ENCODE measurements around the gene METTL5.
"Not testable (repeated sequence)": the region's sequence is repeated elsewhere in the genome, so short reads cannot be mapped to it uniquely, and the experiment has no call there.

Gene METTL5

GRCh38 chr2:169824373-169825333, at the start of gene METTL5:
Gene METTL5 (minus strand): TSS chr2:169824905. CDS start chr2:169824597, 308 bp downstream.
- no peak for DNase-seq

GRCh38 chr2:169871994-169872393, 47.3 kb upstream of the METTL5 start:
- DNase-seq = no peak

- DNase-seq = not testable (repeated sequence)
Observed at GRCh38 chr2:169871369-169871768, 46.7 kb upstream of the METTL5 start.

GRCh38 chr2:169868951-169869350, 44.2 kb upstream of the METTL5 start:
- no peak for DNase-seq

- no peak for DNase-seq
Observed at GRCh38 chr2:169867579-169867978, 42.9 kb upstream of the METTL5 start.

- DNase-seq = not testable (repeated sequence)
Observed at GRCh38 chr2:169866230-169866629, 41.5 kb upstream of the METTL5 start.

- no peak for DNase-seq
Observed at GRCh38 chr2:169865492-169865891, 40.8 kb upstream of the METTL5 start.

GRCh38 chr2:169862816-169863215, 38.1 kb upstream of the METTL5 start:
- no peak for DNase-seq

- no peak for DNase-seq
Observed at GRCh38 chr2:169860149-169860548, 35.4 kb upstream of the METTL5 start.

- DNase-seq = no peak
Observed at GRCh38 chr2:169859423-169859822, 34.7 kb upstream of the METTL5 start.

- DNase-seq = not testable (repeated sequence)
Observed at GRCh38 chr2:169855281-169856258, 30.9 kb upstream of the METTL5 start.

GRCh38 chr2:169853041-169853668, 28.4 kb upstream of the METTL5 start:
- DNase-seq = no peak

- no peak for DNase-seq
Observed at GRCh38 chr2:169849710-169850109, 25.0 kb upstream of the METTL5 start.

GRCh38 chr2:169848959-169849693, 24.4 kb upstream of the METTL5 start:
- DNase-seq = not testable (repeated sequence)

GRCh38 chr2:169845016-169845415, 20.3 kb upstream of the METTL5 start:
- DNase-seq = no peak

GRCh38 chr2:169841625-169842024, 16.9 kb upstream of the METTL5 start:
- not testable (repeated sequence) for DNase-seq

- no peak for DNase-seq
Observed at GRCh38 chr2:169840747-169841142, 16.0 kb upstream of the METTL5 start.

GRCh38 chr2:169839954-169840746, 15.4 kb upstream of the METTL5 start:
- no peak for DNase-seq

GRCh38 chr2:169838743-169839489, 14.2 kb upstream of the METTL5 start:
- DNase-seq = no peak

- DNase-seq = no peak
Observed at GRCh38 chr2:169834401-169834800, 9.7 kb upstream of the METTL5 start.

Measured in cortex of kidney (tissue), 1 donor.